Mucosa of rectum (tissue), 2 donors: ENCODE measurements around the gene ZNF536.

Source experiments
- H3K27ac ChIP-seq, 2 donors: one replicate each; pipeline ENCODE4 v1.7.0; 2013; ENCODE audit warnings: inconsistent platforms in 2 of 2, low read depth in 2 of 2, low read length in 2 of 2
- H3K27me3 ChIP-seq, 2 donors: one replicate each; pipeline ENCODE4 v1.7.0; 2013; ENCODE audit warnings: low read length in 2 of 2; ENCODE audit not compliant: control insufficient read depth in 2 of 2, insufficient read depth in 2 of 2
- H3K36me3 ChIP-seq, 2 donors: one replicate each; pipeline ENCODE4 v1.7.0; 2013; ENCODE audit warnings: low read length in 2 of 2; ENCODE audit not compliant: control insufficient read depth in 2 of 2, insufficient read depth in 2 of 2
- H3K4me1 ChIP-seq, 2 donors: one replicate each; pipeline ENCODE4 v1.7.0; 2013; ENCODE audit warnings: low read length in 2 of 2, mild to moderate bottlenecking in 1 of 2; ENCODE audit not compliant: control insufficient read depth in 2 of 2, insufficient read depth in 2 of 2
- H3K4me3 ChIP-seq, 2 donors: one replicate each; pipeline ENCODE4 v1.7.0; 2013; ENCODE audit warnings: low read length in 2 of 2
- H3K9ac ChIP-seq, 2 donors: one replicate each; pipeline ENCODE4 v1.7.0; 2013; ENCODE audit warnings: low read length in 2 of 2, low read depth in 1 of 2, mild to moderate bottlenecking in 1 of 2
- H3K9me3 ChIP-seq, 2 donors: one replicate each; pipeline ENCODE4 v1.7.0; 2013; ENCODE audit warnings: low read length in 2 of 2; ENCODE audit not compliant: control insufficient read depth in 2 of 2
- donor health status: healthy.
- donor health status: Normal muscosa, but diverticular disease.

The ZNF536 gene

GRCh38 chr19:30539981-30540380 lies 167.8 kb downstream of the ZNF536 start:
- Histone ChIP-seq H3K4me1 (no peaks in the 10 kb centered on the region), H3K4me3 (no peak overlapping the region), H3K36me3 (no peaks in the 10 kb centered on the region), H3K27ac (no peak overlapping the region), H3K9ac (no peak overlapping the region), H3K27me3 (no peaks in the 10 kb centered on the region), H3K9me3 (no peaks in the 10 kb centered on the region)

DNA sequence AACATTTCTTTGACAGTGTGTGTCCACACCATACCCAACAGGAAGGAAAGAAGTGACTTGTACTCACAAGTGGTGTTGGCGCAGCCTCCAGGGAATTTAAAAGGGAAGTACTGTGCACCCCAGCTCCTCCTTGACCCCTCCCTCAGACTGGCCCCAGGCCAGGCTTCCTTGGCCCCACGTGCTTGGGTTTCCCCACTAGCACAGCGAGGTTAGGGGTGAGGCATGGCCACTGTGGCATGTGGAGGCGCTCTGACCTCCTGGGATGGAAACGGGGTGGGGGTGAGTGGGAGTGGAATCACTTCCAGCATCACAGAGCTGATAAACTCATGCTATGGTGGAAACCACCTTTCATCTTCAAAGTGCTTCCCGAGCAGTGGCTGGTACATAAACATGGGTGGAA lies 168.6 kb downstream of the ZNF536 start:
- Histone ChIP-seq H3K4me1 (no peaks in the 10 kb centered on the region), H3K27me3 (no peaks in the 10 kb centered on the region), H3K9me3 (no peaks in the 10 kb centered on the region), H3K36me3 (no peaks in the 10 kb centered on the region), H3K27ac (no peak overlapping the region), H3K9ac (no peak overlapping the region), H3K4me3 (no peak overlapping the region)

GRCh38 chr19:30541575-30541974 lies 169.4 kb downstream of the ZNF536 start:
- Histone ChIP-seq H3K4me1 (no peaks in the 10 kb centered on the region), H3K9me3 (no peaks in the 10 kb centered on the region), H3K27me3 (no peaks in the 10 kb centered on the region), H3K9ac (no peak overlapping the region), H3K27ac (no peak overlapping the region), H3K4me3 (no peak overlapping the region), H3K36me3 (no peaks in the 10 kb centered on the region)

DNA sequence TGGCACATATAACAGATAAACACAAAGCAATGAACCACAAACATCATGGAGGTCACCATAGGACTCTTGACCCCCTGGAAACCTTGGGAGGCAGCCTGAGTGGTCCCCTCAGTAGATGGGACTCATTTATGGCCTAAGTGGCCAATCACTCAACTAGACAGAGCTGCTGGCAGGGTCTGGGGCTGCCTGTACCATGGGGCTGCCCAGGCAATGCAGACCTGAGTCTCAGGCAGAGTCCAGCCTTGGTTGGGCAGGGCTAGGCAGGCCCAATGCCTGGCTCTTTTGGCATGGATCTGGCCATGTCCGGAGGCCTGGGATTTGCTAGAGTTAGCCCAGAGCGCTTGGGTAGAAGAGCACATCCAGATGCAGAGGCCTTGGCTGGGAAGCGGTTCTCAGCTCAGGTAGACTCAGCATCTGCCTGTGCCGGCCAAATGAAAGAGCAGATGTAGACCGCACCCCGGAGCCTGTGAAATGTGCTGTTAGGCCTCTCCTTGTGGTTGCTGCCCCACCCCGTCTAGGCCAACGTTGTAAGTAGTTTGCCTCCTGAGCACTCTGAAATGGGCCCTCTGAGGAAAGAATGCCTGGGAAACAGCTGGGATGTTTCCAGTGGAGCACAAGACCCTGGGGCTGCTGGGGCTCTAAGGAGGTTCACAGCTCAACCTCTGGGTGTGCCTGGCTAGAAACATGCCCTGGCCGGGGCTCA lies 171.2 kb downstream of the ZNF536 start:
- no peak overlapping the region for H3K27ac ChIP-seq
- no peak overlapping the region for H3K9ac ChIP-seq
- no peaks in the 10 kb centered on the region for H3K4me1 ChIP-seq
- H3K9me3 ChIP-seq = no peaks in the 10 kb centered on the region
- no peaks in the 10 kb centered on the region for H3K36me3 ChIP-seq
- H3K27me3 ChIP-seq = no peaks in the 10 kb centered on the region
- H3K4me3 ChIP-seq = no peak overlapping the region

- H3K4me1 ChIP-seq = no peaks in the 10 kb centered on the region
- H3K4me3 ChIP-seq = no peak overlapping the region
- H3K27ac ChIP-seq = no peak overlapping the region
- no peaks in the 10 kb centered on the region for H3K9me3 ChIP-seq
- no peaks in the 10 kb centered on the region for H3K27me3 ChIP-seq
- H3K36me3 ChIP-seq = no peaks in the 10 kb centered on the region
- H3K9ac ChIP-seq = no peak overlapping the region
Observed at GRCh38 chr19:30545752-30546151, 173.6 kb downstream of the ZNF536 start.

DNA sequence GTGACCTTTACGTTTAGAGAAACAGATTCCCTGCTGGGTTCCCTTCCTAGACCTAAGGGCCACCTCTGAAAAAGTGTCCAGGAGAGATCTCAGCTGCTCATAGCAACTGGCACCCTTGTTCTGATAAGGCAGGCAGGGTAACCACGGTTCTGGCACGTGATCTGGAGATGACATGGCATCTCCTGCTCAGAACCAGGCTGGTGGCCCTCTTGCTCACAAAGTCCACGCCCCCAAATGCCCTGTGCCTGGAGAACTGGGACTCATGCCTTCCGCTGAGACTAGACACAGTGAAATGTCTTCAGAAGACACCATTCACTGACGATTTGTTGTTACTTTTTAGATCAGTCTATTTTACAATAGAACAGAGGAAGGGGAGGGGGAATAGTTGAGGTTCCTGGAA lies 174.1 kb downstream of the ZNF536 start:
- Histone ChIP-seq H3K4me1 (no peaks in the 10 kb centered on the region), H3K9me3 (no peaks in the 10 kb centered on the region), H3K36me3 (no peaks in the 10 kb centered on the region), H3K9ac (no peak overlapping the region), H3K27me3 (no peaks in the 10 kb centered on the region), H3K4me3 (no peak overlapping the region), H3K27ac (no peak overlapping the region)

GRCh38 chr19:30547246-30547645 lies 175.1 kb downstream of the ZNF536 start:
- H3K9me3 ChIP-seq = no peaks in the 10 kb centered on the region
- H3K9ac ChIP-seq = no peak overlapping the region
- H3K4me1 ChIP-seq = no peaks in the 10 kb centered on the region
- no peak overlapping the region for H3K4me3 ChIP-seq
- no peak overlapping the region for H3K27ac ChIP-seq
- no peaks in the 10 kb centered on the region for H3K27me3 ChIP-seq
- no peaks in the 10 kb centered on the region for H3K36me3 ChIP-seq

GRCh38 chr19:30549151-30549550 lies 177.0 kb downstream of the ZNF536 start:
- no peaks in the 10 kb centered on the region for H3K27me3 ChIP-seq
- H3K9ac ChIP-seq = no peak overlapping the region
- H3K27ac ChIP-seq = no peak overlapping the region
- H3K9me3 ChIP-seq = no peaks in the 10 kb centered on the region
- no peak overlapping the region for H3K4me3 ChIP-seq
- H3K36me3 ChIP-seq = no peaks in the 10 kb centered on the region
- H3K4me1 ChIP-seq = no peaks in the 10 kb centered on the region

DNA sequence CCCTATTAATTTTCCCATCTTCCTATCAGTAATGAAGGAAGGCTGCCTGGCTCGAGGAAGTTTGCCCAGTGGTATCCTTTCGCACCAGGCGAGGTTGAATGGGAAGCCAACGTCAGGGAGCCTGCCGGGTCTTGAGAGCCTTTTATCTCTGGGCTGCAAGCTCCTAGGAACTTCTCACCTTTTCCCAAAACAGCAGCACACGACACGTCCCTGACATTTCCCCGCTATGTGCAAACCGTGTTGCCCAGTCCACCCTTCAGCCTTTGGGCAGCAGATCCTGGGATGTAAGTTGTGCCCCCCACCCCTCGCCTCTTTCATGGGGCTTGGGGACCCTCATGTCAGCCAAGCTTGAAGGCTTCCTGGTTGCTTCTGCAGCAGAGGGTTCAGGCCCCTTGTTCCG lies 179.1 kb downstream of the ZNF536 start:
- Histone ChIP-seq H3K9ac (no peak overlapping the region), H3K9me3 (no peaks in the 10 kb centered on the region), H3K27ac (no peak overlapping the region), H3K4me3 (no peak overlapping the region), H3K4me1 (no peaks in the 10 kb centered on the region), H3K27me3 (no peaks in the 10 kb centered on the region), H3K36me3 (no peaks in the 10 kb centered on the region)

- no peaks in the 10 kb centered on the region for H3K4me1 ChIP-seq
- no peaks in the 10 kb centered on the region for H3K36me3 ChIP-seq
- no peak overlapping the region for H3K9ac ChIP-seq
- no peaks in the 10 kb centered on the region for H3K9me3 ChIP-seq
- H3K4me3 ChIP-seq = no peak overlapping the region
- no peaks in the 10 kb centered on the region for H3K27me3 ChIP-seq
- H3K27ac ChIP-seq = no peak overlapping the region
Observed at GRCh38 chr19:30552593-30552992, 180.4 kb downstream of the ZNF536 start.
